RWPE2 (cell line): Measurements from ENCODE around the gene LSR.

Source experiments
- ATAC-seq: fragments of 200-7000 bp; cut with Tn5 transposase; 3 replicates; pipeline ENCODE4 v1.9.1; 2021; ENCODE audit warnings: low read depth
- DNase-seq: peaks from one replicate; pipeline ENCODE4 v3.0.0-alpha.2; 2020; ENCODE audit warnings: low spot score
- H3K27ac ChIP-seq: fragments of 450-650 bp; 2 replicates; pipeline ENCODE4 v1.5.1; 2017; ENCODE audit warnings: mild to moderate bottlenecking; ENCODE audit not compliant: poor library complexity, severe bottlenecking
- H3K27me3 ChIP-seq: fragments of 250-450 bp; sonication (Bioruptor Pico); 2 replicates; pipeline ENCODE4 v1.5.1; 2021; ENCODE audit warnings: mild to moderate bottlenecking, moderate library complexity; ENCODE audit not compliant: insufficient read depth, poor library complexity, severe bottlenecking
- H3K36me3 ChIP-seq: fragments of 250-450 bp; sonication (Bioruptor Pico); 2 replicates; pipeline ENCODE4 v1.5.1; 2020; ENCODE audit warnings: low read depth, mild to moderate bottlenecking, moderate library complexity
- H3K4me1 ChIP-seq: fragments of 250-450 bp; sonication (Bioruptor Pico); 2 replicates; pipeline ENCODE4 v1.5.1; 2021; ENCODE audit warnings: mild to moderate bottlenecking, moderate library complexity; ENCODE audit not compliant: insufficient read depth, poor library complexity, severe bottlenecking
- H3K4me3 ChIP-seq: fragments of 250-450 bp; sonication (Bioruptor Pico); 2 replicates; pipeline ENCODE4 v1.5.1; 2021; ENCODE audit warnings: mild to moderate bottlenecking, moderate library complexity; ENCODE audit not compliant: severe bottlenecking
- H3K9me3 ChIP-seq: fragments of 250-450 bp; sonication (Bioruptor Pico); 2 replicates; pipeline ENCODE4 v1.5.1; 2021; ENCODE audit warnings: mild to moderate bottlenecking, moderate library complexity; ENCODE audit not compliant: severe bottlenecking
- TF ChIP-seq, protein P1 (sequence below): fragments of 450-650 bp; IDR thresholded peaks from one replicate; pipeline ENCODE4 v1.5.1; 2017; ENCODE audit warnings: mild to moderate bottlenecking, moderate library complexity; ENCODE audit not compliant: poor library complexity, severe bottlenecking

LSR gene

DNA sequence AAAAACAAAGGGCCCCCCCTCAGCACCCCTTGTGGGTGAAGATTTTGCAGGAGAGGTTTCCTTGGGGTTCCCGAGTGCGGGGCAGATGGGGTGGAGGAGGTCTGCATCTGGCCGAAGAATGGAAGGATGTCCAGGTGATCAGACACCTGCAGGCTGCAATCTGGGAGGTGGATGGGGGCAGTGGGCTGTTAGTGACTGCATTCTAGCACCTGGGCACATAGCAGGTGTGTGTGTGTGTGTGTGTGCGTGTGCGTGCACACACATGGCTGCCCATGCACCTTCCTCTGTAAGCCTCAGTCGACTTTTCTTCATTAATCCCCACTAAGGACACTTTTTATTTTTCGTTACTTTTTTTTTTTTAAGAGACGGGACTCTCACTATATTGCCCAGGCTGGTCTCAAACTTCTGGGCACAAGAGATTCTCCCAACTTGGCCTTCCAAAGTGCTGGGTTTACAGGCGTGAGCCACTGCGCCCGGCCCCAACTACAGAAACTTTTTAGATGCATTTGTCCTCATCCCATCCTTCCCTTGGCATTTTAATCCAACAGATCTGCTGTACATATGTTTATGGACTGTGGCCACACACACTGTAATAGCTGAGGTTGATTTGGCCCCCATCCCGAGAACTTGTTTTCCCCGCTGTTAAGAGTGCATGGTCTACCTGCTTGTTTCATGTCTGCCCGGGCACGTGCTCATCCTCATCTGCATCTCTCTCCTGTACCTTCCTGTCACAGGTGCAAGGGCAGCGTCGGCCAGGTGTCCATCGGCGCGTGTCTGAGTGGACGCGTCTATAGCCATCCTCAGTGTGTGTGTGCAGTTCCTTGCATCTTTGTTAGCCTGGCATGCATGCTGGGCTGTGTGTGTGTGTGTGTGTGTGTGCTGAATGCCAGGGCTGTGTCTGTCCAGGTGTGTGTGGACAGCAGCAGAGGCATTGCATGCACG lies 43.9 kb downstream of the LSR start:
- TF ChIP-seq, protein P1, sequence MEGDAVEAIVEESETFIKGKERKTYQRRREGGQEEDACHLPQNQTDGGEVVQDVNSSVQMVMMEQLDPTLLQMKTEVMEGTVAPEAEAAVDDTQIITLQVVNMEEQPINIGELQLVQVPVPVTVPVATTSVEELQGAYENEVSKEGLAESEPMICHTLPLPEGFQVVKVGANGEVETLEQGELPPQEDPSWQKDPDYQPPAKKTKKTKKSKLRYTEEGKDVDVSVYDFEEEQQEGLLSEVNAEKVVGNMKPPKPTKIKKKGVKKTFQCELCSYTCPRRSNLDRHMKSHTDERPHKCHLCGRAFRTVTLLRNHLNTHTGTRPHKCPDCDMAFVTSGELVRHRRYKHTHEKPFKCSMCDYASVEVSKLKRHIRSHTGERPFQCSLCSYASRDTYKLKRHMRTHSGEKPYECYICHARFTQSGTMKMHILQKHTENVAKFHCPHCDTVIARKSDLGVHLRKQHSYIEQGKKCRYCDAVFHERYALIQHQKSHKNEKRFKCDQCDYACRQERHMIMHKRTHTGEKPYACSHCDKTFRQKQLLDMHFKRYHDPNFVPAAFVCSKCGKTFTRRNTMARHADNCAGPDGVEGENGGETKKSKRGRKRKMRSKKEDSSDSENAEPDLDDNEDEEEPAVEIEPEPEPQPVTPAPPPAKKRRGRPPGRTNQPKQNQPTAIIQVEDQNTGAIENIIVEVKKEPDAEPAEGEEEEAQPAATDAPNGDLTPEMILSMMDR: no peak
- no peak for DNase-seq
- Histone ChIP-seq H3K27ac (no peak overlapping the region), H3K36me3 (no peaks in the 10 kb centered on the region), H3K9me3 (no peaks in the 10 kb centered on the region), H3K4me3 (no peak overlapping the region), H3K4me1 (no peaks in the 10 kb centered on the region), H3K27me3 (peaks cover 43% of the 10 kb centered on the region)
- ATAC-seq: 0 out of 3 replicates have a peak, but pooled peaks have one; percentile 5

GRCh38 chr19:35293363-35293739 lies 44.5 kb downstream of the LSR start:
- Histone ChIP-seq H3K4me3 (no peak overlapping the region), H3K9me3 (no peaks in the 10 kb centered on the region), H3K4me1 (no peaks in the 10 kb centered on the region), H3K27ac (no peak overlapping the region), H3K27me3 (peaks cover 43% of the 10 kb centered on the region), H3K36me3 (no peaks in the 10 kb centered on the region)
- ATAC-seq (0 out of 3 replicates have a peak, but pooled peaks have one; percentile 6), DNase-seq (no peak)
- TF ChIP-seq, protein P1: no peak

DNA sequence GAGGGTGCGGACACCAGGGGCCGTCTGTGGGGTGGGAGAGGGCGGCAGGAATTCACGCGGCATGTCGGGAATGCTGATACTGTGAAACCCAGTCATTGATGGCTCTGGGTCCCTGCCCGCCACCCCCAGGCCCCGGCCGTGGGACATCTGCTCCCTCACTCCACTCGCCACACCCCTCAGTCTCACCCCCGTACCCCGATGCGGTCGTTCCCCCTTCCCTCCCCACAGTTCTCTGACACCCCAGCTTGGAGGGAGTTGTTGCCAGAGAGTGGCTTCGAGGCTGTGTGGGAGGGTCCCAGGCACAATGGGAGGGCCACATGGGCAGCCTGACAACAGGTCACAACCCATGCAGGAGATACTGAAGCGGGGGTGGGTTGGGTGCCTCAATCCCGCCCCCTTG lies 45.0 kb downstream of the LSR start:
- TF ChIP-seq, protein P1: no peak
- Histone ChIP-seq H3K27me3 (peaks cover 43% of the 10 kb centered on the region), H3K4me1 (no peaks in the 10 kb centered on the region), H3K27ac (no peak overlapping the region), H3K9me3 (no peaks in the 10 kb centered on the region), H3K36me3 (no peaks in the 10 kb centered on the region), H3K4me3 (no peak overlapping the region)
- DNase-seq (no peak), ATAC-seq (no peak)

GRCh38 chr19:35294328-35294727 lies 45.5 kb downstream of the LSR start:
- TF ChIP-seq, protein P1: no peak
- H3K36me3 ChIP-seq: no peaks in the 10 kb centered on the region
- H3K4me1 ChIP-seq: no peaks in the 10 kb centered on the region
- no peaks in the 10 kb centered on the region for H3K9me3 ChIP-seq
- H3K27ac ChIP-seq: no peak overlapping the region
- H3K27me3 ChIP-seq: peaks cover 43% of the 10 kb centered on the region
- DNase-seq (no peak), ATAC-seq (no peak)
- no peak overlapping the region for H3K4me3 ChIP-seq
